SHP77 treated with DMSO at 0.1 percent for 48 hours (cell line): Measurements from ENCODE around the gene HOXA11.

Source experiments
- DNase-seq: peaks from one replicate; lab custom pipeline; 2025; lab: John Stamatoyannopoulos, UW

Gene HOXA11

DNA sequence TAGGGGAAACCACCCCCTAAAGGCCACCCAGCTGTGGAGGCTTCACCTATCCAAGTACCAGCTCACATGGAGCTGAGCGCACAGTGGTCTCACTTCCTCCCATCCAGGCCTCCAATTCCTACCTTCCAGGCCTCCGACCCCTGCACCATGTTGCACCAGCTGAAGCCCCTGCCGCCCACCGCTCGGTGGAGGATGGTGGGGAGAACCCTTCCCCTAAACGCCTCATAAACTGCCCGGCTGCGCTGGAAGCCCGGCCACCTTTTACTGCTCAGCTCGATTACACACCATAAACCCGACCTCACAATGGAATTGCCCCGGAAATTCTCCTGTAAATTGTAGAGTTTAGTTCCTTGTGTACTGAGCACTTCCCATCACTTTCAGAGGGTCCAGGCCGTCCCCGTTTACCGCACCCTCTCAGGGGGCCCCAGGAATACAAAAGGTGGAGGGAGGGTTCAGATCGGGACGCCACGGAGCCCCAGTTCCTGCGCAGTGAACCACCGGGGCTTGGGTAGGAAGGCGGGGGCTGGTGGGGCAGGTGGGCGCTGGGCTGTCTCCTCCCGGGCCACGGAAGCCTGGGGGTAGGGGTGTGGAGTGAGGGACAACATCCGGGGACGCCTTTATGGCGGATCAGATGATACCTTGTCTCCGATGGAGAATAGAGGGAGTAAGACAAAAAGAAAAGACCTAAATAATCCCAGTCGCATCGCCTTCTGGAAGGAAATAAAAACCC, 27.2 kb downstream of the HOXA11 start:
- DNase-seq = no peak

DNA sequence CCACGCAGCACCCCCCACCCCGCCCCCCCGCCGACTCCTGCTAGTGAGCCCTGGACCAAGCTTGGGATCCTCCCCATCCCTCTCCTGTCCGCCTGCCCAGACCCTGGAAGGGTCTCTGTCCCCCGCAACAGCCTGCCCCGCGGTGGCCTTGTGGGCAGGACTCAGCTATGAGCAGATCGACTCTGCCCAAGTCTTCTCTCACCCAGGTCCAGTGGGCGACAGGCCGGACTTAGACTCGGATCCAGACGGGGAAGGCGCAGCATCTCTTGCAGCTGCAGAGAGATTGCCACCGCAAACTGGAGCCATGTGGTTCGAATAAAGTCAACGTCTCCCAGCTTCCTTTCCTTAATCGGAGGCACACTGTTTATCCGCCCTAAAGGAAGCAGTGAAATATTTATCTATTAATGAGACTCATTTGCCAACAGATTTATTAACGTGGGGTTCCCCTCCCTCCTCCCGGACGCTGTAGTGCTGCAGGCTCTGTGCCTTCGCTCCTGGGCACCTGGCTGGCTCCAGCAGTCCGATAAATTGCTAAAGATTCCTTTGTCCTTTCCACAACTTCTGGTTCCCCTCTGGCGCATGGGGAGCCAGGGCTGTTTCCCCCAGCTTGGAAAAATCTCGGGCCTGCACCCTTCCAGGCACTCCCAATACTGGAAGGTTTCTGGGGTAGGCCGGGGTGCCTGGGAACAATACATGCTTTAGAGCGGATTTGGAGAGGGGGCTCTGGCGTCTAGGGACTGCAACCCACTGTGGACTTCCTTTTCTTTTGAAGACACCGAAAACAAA, 27.9 kb downstream of the HOXA11 start:
- DNase-seq = no peak

DNA sequence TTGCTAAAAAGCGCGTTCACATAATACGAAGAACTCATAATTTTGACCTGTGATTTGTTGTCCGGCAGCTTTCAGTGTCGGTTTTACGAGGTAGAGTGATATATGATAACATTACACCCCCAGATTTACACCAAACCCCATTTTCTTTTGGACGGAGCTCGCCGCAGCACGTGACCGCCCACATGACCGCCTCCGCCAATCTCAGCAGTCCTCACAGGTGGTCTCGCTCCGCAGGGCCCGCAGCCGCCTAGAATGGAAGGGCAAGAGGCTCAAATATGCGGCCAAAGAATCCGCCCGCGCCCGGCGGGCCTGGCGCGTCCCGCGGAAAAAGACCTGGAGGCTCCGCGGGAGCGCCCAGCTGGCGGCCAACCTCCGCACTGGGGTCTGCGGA, 28.5 kb downstream of the HOXA11 start, which contains the start of gene HOXA7:
TSS of gene HOXA7 (minus strand) at position 168 of the 391 bp plus-strand sequence. CDS start at position 38, 130 bp downstream.
- DNase-seq = no peak

DNA sequence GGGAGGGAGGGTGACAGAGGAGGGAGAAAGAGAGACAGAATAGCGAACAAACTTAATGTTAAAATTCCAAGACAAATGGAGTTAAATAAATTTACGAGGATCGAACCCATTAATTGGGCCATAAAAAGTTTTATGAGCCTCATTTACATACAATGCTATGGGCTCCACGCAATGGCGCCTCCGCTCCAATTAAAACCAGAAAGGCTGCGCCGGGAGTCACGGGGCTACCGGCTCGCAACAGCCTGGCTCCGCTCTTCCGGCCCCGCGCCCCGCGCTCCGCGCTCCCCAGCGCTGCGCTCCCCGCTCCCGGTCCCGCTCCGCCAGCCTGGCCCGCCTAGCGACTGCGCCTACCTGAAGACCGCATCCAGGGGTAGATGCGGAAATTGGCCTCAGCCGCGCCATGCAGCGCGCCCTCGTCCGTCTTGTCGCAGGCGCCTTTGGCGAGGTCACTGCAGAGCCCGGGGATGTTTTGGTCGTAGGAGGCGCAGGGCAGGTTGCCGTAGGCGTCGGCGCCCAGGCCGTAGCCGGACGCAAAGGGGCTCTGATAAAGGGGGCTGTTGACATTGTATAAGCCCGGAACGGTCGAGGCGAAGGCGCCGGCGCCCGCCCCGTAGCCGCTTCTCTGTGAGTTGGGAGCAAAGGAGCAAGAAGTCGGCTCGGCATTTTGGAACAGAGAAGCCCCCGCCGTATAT, 29.1 kb downstream of the HOXA11 start:
- DNase-seq = no peak

DNA sequence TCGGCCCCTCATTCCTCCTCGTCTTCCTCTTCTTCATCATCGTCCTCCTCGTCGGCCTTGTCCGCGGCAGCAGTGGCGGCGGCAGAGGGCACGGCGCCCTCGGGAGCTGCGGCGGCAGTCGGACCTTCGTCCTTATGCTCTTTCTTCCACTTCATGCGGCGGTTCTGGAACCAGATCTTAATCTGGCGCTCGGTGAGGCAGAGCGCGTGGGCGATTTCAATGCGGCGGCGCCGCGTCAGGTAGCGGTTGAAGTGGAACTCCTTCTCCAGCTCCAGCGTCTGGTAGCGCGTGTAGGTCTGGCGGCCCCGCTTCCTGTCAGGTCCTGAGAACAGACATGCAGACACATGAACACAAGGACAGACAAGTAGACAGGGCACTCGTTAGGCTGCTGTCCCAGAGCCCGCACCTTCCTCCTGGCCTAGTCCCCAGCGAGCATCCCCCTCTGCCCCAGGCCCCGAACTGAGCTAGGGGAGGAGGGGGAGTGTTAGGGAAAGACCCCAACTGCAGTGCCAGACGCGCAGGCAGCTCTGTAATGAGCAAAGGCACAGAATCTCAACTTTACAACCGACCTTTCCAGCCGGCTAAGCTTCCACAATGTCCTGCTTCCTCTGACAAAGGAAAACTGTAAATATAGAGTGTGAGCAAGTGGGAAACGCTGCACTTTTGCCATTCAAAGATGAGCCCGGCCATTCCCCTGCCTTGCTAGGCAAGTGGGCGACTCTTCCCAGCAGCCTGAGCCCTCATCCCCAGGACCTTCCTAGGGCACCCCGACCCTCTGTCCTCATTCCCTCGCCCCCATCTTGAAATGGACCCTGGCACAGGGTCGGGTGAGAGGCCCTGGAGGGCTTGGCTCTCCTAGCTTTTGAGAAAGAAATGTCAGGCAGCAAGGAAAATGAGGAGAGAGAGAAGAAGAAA, 29.9 kb downstream of the HOXA11 start:
- no peak for DNase-seq

DNA sequence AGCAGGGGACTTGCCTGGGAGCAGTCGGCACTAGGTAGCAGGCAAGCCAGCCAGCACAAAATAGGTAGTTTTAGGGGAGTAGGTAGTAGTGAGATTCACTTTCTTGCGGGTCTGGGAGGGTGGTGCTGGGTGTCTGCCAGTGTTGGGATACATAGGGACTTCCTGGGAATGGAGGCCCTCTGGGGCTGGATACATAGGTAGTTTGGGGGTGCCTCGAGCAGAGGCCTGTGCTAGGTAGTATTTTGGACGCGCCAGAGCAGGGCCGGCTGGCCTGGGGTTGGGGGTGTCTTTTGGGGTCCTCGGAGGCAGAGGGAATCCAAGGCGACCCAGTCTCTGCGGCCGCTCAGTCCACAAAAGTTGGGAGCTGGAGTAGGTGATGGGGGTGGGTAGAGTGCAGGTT, 30.7 kb downstream of the HOXA11 start:
- DNase-seq = no peak

DNA sequence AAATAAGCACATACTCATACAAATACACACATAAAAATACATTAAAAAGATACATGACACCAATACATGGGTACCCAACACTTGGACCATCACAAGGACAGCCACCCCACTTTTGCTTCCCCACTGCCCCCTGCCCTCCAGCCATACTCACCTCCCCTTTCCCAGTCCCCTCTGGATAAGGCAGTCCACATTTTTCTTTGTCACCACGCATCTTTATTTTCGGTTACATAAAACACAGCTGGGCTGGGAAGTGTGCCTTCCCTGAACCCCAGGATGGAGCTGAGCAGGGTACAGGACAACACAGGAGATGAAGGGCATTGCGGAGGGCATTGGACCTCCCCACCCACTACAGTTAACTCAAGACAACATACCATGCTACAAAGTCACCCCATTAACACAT, 31.5 kb downstream of the HOXA11 start:
- DNase-seq = no peak

DNA sequence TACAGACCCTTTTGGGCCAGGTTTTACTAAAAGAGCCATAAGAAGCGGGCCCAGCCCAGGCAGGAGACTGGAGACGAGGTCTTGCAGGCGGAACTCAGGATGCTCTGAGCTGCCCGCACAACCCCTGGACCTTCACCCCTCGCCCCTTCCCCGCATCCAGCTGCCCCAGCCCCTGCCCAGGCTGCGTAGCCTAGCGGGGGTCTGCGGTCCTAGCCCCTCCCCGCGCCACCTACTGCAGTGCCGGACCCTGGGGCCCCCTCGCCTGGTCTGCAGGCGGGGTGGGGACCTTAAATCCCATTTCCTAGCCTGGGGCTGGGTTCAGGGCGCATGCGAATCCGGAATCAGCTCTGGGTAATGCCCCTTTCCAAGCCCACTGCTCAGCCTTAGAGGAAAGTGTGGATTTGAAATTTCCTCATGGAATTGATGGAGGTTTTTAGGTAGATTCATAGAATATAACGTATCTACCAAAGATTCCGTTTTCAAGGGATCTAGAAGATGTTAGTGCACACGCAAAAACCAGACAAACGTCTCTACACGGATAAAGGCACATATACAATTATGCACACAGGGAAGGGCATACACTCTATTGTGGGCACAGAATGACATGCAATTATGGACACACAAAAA, 32.1 kb downstream of the HOXA11 start:
- DNase-seq = no peak

DNA sequence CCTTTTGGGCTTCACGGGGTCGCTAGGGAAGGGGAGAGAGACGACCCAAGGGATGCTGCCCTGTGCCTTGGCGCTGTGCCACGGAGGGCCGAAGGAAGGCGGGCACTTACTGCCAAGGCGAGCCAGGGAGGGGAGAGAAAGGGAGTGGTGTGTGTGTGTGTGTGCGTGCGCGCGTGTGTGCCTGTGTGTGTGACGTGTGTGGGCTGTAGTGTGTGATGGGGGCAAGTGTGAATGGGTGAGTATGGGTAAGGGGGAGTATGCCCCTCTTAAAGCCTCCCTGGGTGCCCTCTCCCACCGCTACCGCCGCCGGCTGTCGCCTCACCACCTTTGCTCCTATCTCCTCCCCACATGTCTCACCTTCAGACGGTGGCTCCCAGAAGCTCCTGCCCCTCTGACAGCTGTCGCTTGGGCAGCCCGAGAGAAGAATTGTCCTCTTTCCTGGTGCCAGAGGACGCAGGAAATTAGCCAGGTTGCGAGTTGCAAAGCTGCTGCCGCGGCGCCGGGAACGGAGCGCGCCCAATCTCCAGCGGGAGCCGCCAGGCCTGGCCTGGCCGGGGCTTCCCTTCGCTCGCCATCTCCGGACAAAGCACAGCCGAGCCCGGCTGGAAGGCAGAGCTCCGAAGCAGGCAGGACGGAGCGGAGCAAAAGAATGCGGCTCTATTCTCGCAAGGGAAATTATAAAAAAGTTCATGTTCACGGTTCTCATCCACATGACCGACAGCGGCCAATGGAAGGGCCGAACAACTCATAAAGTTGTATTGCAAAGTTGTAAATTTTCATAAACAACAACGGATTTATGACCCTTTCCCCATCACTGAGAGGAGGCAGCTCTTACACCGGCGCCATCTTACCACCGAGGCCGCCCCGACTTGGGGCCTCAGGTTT, 32.9 kb downstream of the HOXA11 start, which contains the start of gene HOXA3:
TSS of gene HOXA3 (minus strand) at position 653 of the 885 bp plus-strand sequence. CDS start 41,943 bp downstream, outside the sequence.
- DNase-seq = no peak

DNA sequence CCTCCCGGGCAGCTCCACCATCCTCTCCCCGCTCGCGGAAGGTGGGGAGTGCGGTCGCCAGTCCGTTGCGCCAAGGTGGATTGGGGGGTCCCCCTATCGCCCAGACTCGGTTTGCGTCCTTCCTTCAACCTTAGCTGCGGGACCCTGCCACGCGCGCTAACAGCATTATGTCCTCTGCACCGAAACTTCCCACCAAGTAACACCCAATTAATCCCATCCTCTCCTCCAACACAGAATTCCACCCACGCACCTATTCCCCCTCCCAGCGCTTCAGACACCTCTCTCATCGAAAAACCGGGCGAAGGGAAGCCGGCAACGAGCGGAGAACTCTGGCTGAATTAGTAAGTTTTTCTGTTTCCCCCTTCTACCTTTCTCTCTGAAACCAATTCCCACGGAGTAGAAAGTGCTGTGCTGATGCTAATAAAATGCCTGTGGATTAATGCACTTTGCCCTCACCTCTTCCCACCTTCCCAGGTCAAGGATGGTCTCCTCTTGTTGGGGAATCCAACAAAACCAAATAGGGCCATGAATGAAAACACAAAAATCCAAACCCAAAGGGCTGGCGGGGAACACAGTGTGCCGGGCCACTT, 33.6 kb downstream of the HOXA11 start:
- DNase-seq = no peak

DNA sequence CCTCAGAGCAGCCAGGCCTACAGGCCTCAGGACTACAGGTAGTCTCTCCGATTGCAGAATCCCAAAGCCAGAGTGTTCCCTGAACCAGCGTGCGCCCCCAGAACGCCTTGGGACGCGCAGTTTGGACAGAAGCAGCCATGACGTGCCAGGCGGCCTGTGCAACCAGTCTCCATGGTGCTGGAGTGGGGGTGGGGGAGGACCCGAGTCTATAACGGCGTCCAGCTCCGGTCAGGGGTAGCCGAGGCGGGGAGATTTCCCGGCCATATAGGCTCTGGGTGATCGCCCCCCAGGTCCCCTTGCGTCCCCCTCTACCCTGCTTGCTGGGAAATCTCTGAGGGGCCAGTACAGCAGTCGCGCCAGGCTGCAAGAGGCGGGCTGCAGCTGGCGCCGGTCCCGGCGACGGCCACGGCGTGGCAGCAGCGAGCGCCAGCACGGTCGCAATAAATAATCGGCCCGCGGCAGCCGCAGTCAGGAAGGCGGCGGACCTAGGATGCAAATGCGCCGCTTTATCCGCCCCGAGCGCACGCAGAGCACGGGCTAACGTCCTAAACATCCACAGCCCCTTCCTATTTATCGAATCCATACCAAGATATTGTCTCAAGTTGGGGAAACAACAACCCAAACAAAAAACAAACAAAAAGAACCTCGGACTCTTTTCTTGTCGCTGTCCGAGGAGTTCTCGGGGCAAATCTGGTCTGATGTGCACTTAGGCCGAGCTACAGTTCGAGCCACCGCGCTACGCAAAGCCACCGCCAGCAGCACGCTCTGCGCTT, 34.3 kb downstream of the HOXA11 start:
- DNase-seq = no peak

DNA sequence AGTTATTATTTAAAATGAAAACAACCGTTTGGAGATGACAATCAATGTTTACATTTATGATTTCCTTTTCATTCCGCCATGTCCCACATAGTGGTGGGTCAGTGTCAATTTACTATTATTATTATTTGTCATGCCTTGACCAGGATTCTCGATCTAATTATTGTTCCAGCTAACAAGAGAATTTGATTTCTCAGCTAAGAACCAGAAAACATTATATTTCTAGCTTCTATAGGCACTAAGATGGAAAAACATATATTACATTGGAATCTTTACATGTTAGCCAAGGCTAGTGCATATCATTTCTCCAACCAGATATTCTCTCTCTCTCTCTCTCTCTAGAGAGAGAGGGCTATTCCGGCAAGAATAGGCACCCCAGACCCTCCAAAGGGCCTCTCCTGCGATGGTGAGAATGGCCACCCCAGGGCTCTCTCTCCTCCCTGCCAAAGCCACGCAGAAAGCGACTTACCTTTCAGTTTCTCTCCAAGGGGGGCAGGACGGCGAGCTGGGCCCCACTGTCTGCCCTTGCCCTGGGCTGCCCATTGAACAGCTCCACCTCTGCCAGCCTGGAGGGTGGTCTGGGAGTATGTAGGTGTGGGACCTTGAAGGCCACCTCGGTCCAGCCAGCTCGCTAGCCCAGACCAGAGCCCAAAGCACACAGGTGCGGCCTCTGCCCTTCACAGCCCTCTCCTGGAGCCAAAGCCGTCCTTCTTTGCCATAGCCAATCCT, 35.0 kb downstream of the HOXA11 start:
- DNase-seq = no peak

DNA sequence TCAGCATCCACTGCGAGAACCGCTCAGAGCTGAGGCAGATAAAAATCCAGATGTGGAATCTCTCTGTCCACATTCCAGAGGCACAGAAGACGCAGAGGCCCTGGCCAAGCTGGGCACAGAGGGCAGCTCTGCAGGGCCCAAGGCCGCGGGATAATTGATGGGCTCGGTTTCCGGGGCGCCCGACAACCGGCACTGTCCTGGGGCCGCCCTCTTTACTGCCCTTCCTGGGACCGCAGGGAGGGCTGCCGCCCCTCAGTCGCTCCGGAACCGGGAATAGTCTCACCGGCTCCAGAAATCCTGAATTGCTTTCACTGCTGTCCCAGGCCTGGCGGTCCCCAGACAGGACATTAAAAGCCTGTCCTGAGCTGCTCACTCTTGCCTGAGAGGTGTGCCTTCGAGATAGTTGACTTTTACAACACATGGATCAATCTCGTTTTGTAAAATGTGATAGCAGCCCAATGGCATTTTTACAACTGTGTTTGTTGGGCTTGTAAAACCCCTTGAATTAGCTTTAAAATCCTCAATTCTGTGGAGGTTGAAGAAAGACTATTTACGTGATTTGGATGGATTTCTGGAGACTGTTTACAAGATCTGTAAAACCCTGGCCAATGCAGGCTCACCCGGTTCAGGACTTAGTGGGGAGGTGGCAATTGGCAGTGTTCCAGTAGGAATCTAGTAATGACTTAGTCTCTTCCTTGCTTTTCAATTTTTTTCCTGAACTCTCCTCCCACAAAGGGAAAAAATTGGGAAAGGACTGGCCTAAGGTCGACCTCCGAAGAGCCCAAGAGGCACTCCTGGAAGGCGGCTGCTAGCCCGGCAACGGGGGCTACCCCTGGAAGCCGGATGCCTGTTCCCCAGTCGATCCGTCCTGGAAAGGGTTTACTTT, 36.0 kb downstream of the HOXA11 start:
- no peak for DNase-seq

DNA sequence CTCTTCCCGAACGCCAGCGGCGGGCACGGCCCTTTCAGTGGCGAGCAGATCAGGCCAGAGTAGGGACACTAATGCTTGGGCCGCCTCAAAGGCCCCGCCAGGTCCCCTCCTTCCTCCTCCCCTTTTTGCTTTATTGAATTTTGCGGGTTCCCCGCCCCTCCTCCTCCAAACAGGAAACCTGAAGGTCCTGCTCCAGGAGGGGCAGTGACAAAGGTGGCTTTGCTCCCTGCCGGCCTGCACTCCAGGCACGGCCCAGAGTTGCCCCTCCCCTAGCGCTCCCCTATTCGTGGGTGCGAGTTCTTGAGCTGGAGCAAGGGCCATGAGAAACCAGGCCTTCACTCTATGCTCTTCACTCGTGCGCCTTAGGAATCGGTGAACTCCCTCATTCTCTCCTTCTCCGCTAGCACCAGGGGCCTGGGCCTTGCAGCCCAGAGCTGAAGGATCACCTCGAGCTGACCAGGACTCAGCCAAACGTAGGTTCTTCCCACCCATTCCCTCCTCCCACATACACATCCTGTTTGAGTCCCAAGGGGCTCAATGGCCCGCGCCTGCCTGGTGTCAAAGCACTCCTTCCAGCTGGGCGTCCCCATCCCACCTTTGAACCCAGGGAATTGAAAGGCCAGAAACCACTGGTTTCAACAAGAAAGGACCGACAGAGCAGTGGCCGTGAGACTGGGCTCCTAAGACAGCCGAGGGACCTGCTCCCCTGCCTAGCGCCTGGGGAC, 36.8 kb downstream of the HOXA11 start:
- DNase-seq = no peak

DNA sequence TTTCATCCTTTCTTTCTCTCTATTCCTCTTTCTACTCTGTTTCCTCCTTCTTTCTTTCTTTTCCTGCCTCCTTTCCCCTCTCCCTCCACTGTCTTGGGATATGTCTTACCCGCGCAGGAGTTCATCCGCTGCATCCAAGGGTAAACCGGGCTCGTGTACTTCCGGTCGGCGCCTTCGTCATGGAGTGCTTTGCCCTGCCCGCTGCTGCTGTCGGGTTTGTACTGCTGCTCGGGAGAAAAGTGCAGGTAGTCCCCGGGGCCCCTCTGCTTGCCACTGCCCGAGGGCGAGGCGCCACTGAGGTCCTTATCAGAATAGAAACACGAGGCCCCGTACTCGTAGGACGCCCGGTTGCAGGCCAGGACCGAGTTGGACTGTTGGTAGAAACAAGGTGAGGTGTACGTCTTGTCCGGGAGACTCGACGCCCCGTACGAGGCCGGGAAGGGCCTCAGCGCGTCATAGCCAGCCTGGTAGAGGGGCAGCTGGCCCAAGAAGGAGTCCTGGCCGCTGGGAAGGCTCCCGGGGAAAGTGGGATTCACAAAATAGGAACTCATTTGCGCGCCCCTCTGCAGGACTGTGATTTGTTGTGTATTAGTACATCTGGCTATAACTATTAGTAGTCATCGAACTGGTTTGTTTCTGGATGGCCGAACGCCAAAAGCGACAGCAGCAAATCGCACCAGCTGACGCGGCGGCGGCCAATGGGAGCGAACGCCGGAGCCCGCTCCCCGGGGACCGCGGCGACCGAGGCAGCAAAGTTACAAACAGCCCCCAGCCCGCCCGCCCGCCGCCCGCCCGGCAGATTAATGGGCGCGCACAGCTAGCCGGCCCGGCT, 37.6 kb downstream of the HOXA11 start, which contains the start of gene HOXA6:
TSS of gene HOXA6 (minus strand) at position 576 of the 832 bp plus-strand sequence. CDS start at position 551, 25 bp downstream.
- no peak for DNase-seq
